GM19351 (cell line): ENCODE results near the gene SLC34A3.

Source experiments
- ATAC-seq: cut with Tn5 transposase; IDR thresholded peaks from one replicate; pipeline ENCODE4 v1.9.1; 2021; ENCODE audit warnings: mild to moderate bottlenecking, moderate library complexity; ENCODE audit not compliant: unreplicated experiment

The SLC34A3 gene

GRCh38 chr9:137275203-137275587 lies 44.5 kb downstream of the SLC34A3 start:
- no peak for ATAC-seq

DNA sequence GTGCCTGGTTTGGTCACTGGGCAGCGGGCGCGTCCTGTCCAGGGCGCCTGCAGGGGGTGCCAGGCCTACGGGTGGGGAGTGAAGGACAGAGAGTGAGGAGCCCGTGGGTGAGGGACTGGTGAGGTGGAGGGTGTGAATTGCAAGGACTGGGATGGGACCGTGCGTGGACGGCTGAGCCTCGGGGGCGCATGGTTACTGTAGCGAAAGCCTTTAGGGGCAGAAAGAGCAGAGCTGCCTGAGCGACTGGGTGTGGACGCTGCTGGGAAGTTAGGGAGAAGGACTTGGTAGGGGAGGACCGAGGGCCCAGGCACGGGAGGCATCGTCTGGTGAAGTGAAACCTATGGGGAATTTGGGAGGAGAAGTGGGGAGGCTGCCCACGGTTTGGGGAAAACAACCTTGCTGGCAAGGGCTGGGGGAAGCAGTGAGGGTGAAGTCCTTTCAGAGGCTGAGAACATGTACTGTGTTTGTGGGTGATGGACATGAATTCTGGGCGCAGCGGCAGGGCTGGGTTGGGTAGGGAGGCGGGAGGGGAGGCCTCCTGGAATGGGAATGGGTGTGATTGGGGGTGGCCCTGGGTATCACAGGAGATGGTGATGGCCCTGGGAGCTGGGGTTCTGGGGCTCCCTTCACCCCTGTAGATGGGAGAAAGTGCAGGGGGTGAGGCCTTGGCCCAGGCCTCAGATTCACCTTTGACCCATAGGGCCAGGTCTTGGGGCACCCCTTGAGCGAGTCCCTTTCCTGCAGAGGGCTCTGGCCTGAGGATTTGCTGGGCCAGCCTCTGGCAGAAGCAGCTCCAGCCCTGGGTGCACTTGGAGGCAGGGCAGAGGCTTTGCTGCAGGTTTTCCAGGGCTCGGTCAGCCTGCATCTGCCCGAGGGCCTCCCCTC lies 45.1 kb downstream of the SLC34A3 start:
- no peak for ATAC-seq

DNA sequence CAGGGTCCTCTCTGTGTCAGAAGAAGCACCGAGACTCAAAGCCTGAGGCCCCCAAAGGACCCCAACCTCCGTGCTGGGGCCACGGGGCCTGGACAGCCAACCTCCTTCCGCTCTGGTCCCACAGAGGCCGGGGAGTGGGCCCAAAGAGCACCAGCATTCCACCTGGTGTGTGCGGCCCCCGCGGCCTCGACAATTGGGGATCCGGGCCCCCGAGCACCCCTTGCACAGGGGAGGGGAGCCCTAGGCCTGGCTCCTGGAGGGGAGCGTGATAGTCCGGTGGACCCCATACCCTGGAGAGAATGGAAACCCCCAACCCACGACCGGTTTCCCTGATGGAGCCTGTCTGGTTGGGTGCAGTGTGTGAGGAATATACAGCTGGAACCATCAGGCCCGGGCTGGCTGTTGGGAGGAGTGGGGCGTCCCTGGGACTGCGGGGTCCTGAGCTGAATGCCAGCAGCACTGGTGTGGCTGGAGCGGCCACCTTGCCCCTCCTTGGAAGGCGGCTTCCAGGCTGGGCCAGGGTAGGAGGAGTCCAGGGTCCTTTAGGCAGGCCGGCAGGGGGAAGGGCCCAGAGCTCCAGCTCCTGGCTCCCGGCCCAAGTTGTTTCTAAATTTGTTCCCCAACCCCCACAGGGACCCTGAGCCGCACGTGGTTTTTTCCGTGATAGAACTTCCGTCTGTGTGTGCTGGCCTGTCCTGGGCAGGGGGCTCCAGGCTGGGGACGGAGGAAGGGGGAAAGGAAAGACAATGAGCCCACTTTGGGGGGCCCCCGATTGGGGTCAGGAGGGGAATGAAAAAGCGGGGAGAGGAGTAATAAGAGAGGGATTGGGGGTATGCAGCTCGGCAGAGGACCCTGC lies 46.0 kb downstream of the SLC34A3 start:
- no peak for ATAC-seq

- ATAC-seq: peak; percentile 71
Measured at GRCh38 chr9:137277329-137278041, 46.8 kb downstream of the SLC34A3 start, which contains the start of gene TOR4A. Gene TOR4A, plus strand, starts transcription at chr9:137277726. Its CDS starts 964 bp downstream, at chr9:137278690.

DNA sequence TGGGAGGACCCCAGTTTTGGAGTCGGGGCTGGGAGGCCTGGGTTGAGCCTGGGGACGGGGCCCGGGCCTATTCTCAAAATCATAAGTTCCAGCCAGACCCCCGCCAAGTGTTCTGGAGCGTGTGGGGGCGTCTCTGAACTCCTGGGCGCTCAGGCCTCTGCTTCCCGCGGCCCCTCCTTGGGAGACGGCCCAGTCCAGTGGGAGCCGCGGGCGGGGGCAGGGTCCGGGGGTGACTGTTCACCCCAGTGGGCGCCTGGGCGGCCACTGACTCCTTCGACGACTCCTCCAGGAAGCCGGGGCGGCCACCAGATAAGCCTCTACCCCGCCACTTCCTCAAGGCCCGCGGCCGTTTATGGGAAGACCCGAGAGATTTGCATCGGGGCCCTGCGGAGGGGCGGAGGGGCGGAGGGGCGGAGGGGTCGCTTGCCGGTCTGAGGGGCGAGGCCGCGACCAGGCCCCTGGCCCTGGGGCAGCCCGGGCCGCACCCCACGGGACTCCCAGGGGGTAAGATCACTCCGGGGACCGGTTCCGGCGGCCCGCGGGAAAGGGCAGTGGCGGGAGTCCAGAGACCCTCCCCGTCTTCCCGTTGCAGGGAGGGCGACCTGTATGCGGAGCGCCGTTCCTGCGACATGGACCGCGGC lies 47.5 kb downstream of the SLC34A3 start:
- ATAC-seq: no peak

DNA sequence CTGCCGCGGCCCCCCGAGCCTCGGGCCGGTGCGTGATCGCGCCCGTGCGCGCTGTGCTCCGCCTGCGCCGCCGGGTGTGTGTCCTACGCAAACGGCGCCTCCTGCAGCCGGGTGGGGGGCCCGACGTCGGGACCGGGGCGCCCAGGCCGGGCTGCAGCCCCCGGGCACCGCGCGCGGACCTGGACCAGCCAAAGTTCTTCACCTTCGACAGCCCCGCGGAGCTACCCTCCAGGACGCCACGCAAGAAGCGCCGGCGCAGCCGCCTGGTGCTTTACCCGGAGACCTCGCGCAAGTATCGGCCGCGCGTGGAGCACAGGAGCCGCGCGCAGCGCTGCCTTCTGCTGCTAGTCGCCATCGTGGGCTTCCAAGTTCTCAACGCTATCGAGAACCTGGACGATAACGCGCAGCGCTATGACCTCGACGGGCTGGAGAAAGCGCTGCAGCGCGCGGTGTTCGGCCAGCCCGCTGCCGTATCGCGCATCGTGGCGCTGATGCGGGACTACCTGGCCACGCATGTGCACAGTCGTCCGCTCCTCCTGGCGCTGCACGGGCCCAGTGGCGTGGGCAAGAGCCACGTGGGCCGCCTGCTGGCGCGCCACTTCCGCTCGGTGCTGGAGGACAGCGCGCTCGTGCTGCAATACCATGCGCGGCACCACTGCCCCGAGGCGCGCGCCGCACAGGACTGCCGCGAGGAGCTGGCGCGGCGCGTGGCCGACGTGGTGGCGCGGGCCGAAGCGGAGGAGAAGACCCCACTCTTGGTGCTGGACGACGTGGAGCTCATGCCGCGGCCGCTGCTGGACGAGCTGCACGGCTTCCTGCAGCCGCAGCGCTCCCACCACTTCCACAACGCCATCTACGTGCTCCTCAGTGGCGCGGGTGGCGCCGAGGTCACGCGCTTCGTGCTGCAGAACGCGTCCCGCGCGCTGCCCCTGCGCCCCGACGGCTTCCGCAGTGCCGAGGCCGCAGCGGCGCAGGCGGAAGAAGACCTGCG lies 48.3 kb downstream of the SLC34A3 start:
- no peak for ATAC-seq

DNA sequence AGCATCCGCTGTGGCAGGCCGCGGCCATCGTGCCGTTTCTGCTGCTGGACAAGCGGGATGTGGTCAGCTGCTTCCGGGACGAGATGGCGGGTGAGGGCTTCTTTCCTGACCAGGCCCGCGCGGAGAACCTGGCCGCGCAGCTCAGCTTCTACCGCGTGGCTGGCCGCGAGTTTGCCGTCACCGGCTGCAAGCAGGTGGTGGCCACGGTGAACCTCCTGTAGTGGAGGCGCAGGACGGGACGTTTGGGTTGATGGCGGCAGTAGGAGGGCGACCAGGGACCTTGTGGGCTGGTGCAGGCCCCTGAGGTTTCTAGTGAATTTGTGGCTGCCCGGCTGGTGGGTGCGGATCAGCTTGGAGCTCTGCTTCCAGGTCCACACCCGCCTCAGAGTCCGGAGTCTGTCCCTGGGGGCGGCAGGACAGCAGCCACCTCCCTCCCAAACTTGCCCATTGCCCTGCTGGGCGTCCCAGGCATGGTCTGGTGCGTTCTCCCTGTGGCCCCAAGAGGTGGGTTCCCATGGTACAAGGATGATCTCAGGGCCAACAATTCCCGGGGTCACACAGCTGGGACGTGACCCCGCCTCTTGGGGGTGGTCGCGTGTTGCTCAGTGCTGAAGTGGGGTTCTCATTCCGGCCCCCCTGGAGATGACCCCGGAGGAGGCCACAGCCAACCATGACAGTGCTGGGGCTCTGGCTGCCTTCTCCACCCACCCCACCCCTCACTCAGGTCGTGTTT lies 49.2 kb downstream of the SLC34A3 start:
- no peak for ATAC-seq

DNA sequence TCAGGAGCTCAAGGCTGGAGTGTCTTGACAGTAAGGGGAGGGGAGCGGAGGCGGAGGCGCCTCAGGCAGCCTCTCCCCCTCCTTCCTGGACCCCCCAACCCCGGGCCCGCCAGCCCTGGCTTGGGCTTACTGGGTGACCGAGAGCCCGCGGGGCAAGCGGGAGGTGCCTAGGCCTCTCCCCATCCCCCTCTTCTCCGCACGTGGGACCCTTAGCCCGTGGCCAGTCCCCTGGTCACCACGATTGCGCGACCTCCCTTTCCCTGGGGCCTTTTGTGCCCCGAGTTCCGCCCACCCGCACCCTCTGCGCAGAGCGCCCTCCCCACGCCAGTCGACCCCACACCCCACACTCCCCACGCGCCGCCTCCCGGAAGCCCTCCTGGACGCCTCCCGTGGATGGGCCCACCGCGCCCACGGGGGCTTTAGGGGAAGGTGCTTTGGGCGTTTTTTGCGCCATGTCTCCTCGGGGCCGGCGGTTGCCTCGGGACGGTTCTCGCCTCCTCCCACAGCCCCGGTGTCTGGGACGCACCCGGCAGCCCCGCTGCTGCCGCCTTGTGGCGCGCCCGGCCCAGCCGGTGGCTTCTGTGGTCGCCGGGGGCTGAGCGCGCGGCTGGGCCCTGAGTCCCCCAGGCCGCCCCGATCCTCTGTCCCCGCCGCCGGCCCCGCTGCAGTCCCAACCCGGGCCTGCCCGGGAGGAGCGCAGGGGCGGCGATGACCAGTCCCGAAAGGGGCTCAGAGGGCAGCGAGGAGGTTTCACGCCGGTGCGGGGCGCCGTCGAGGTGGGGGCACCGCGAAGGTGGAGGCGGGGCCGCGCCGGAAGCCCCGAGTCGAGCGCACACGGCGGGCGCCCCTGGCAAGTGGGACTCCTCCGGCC lies 50.0 kb downstream of the SLC34A3 start:
- no peak for ATAC-seq

GRCh38 chr9:137281345-137282116 lies 50.8 kb downstream of the SLC34A3 start:
- ATAC-seq: no peak
